Skeletal muscle cell (primary cell): ENCODE measurements around the gene CPNE2.
"Not testable (repeated sequence)": the region's sequence is repeated elsewhere in the genome, so short reads cannot be mapped to it uniquely, and the experiment has no call there.

Experiments used
- DNase-seq: peaks from one replicate; pipeline ENCODE4 v3.0.0-alpha.2; 2010; ENCODE audit warnings: low read depth
- H3K4me3 ChIP-seq: 2 replicates; pipeline ENCODE4 v1.5.1; 2011; ENCODE audit warnings: low read depth, mild to moderate bottlenecking, control low read depth, low read length, moderate library complexity

Gene CPNE2

GRCh38 chr16:57091975-57092785 is at the start of gene CPNE2:
CPNE2 (plus strand) TSS chr16:57092583; CDS start chr16:57110743, 18,160 bp downstream.
- no peak for DNase-seq
- H3K4me3 ChIP-seq: peak within 1 kb of the TSS; percentile 61

GRCh38 chr16:57043248-57043647 is 49.1 kb upstream of the CPNE2 start:
- no peak overlapping the region for H3K4me3 ChIP-seq
- DNase-seq: no peak

GRCh38 chr16:57044931-57045693 is 47.3 kb upstream of the CPNE2 start:
- no peak for DNase-seq
- no peak overlapping the region for H3K4me3 ChIP-seq

- no peak overlapping the region for H3K4me3 ChIP-seq
- DNase-seq: no peak
Observed at GRCh38 chr16:57045694-57046381, 46.5 kb upstream of the CPNE2 start.

DNA sequence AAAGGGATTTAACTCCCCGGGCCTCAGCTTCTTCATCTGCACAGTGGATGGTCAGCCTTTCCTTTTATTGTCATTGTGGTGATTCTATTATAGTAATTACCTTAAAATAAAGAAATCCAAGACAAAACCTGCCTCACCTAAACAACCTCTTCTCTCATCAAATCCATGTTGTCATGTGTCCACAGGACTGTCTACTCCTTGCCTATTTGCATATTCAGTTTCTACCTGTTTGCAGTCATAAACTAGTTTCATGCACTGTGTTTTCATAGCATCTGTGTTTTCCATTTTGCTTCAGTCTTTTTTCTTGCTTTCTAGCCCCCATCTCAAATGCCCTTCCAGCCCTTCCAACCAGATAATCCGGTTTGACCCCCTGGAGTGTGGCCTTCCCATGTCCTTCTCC is 44.3 kb upstream of the CPNE2 start:
- no peak for DNase-seq
- H3K4me3 ChIP-seq: no peak overlapping the region

DNA sequence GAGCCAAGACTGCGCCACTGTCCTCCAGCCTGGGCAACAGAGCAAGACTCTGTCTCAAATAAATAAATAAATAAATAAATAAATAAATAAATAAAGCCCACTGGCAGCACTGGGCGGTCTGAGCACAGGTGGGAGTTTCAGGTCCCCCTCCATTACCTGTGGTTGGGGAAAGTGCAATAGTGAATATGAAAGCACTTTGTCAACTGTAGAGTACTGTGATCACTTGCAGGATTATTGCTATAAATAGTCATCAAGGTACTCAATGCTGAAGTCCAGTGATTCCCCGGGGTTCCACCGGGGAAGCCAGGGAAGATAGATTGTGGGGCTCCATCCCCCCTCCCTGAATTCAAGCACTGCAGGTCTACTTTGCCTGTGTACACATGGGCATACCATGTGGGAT is 42.7 kb upstream of the CPNE2 start:
- DNase-seq: no peak
- H3K4me3 ChIP-seq: no peak overlapping the region

GRCh38 chr16:57051696-57052228 is 40.6 kb upstream of the CPNE2 start:
- H3K4me3 ChIP-seq: no peak overlapping the region
- no peak for DNase-seq

DNA sequence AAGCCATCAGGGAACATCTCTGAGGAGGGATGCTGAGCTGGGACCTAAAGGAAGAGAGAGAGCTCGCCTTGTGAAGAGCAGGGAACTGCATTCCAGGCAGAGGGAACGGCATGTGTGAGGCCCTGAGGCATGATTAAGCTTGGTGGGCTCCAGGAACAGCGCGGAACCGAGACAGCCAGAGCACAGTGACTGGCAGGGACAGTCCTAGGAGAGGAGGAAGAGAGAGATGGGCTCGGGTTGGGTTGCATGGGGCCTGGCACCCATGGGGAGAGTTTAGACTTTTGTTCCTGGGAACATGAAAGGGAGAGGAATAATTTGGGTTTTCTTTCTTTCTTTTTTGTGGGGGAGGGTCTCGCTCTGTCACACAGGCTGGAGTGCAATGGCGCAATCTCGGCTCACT is 39.2 kb upstream of the CPNE2 start:
- H3K4me3 ChIP-seq: no peak overlapping the region
- no peak for DNase-seq

DNA sequence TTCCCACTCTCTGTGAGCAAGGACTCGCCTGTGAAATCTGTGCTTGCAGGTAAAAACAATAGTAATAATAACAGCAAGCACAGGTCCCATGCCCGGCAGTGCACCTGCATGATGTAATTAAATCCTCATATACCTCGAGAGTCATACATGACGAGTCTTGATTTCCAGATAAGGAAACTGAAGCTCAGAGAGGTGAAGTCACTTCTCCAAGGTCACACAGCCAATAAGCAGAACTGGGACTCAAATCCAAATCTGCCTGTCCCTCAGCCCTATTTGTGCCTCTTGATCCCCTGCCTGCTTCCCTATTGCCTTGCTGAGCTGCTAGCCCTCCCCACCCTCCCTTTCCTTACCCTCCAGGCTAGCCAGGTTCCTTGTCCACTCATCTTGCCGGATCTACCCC is 38.0 kb upstream of the CPNE2 start:
- no peak overlapping the region for H3K4me3 ChIP-seq
- DNase-seq: no peak

DNA sequence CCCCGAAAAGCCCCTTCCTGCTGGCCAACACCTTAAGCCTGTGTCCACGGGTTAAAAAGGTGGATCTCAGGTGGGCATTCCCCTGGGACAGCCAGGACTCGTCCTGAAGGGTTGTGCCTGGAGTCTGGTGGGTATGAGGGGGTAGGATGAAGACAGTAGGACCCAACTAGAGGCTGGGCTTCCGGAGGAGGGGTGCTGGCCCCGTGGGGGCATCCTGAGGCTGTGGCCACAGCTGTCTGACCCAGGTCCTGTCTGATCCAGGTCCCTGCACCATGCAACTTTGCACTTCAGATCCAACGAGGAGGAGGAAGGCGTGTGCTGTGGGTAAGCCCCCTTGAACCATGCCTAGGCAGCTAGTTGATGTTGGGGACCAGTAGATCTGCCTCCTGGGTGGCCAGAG is 37.6 kb upstream of the CPNE2 start:
- H3K4me3 ChIP-seq: no peak overlapping the region
- DNase-seq: no peak

- no peak for DNase-seq
- H3K4me3 ChIP-seq: no peak overlapping the region
Observed at GRCh38 chr16:57055671-57056070, 36.7 kb upstream of the CPNE2 start.

DNA sequence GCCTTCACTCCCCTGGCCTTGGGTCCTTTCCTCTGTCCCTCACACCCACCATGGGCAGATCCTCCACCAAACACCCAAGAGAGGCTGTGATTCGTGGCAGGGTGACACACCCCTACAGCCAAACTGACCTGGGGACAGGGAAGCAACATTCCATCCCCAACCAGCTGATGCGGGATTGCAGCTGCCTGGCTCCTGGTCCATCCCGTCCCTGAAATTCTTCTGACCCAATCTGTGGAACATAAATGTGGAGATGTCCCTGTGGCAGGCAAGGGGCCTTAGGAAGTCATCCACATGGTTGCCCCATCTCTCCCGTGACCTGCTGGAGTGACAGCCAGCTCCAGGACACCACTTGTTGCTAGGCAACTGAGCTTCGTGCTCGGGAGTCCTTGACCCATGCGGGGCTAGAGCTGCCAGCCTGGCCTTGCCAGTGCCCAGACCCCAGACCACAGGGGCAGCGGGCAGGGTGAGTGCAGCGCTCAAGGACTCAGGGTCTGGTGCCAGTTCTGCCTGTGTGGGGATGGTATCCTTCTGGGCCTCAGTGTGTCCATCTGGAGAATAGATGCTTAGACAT is 34.0 kb upstream of the CPNE2 start:
- no peak overlapping the region for H3K4me3 ChIP-seq
- DNase-seq: no peak

- no peak overlapping the region for H3K4me3 ChIP-seq
- DNase-seq: no peak
Observed at GRCh38 chr16:57060323-57061083, 31.9 kb upstream of the CPNE2 start.

GRCh38 chr16:57061084-57061905 is 31.1 kb upstream of the CPNE2 start:
- no peak for DNase-seq
- H3K4me3 ChIP-seq: no peak overlapping the region

DNA sequence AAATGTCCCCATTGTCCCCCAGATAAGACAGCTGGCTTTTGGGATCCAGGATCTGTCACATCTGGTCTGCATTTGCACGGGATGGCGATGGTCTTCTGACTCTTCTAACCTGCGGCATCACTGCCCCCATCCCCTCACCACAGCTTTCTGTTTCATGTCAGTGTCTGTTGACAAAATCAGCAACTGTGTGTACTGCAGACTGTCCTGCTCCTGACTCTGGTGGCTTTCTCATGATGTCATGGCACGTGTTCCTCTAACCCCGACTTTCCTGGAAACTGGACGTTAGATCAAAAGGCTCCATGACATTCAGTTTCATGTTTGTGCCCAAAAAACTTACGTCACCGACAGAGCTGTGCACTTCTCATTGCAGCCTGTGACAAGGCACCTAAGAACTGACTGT is 30.1 kb upstream of the CPNE2 start:
- no peak for DNase-seq
- H3K4me3 ChIP-seq: no peak overlapping the region

GRCh38 chr16:57063189-57063588 is 29.2 kb upstream of the CPNE2 start:
- not testable (repeated sequence) for DNase-seq, H3K4me3 ChIP-seq

GRCh38 chr16:57064995-57065394 is 27.4 kb upstream of the CPNE2 start:
- H3K4me3 ChIP-seq: no peak overlapping the region
- DNase-seq: no peak

- DNase-seq: no peak
- no peak overlapping the region for H3K4me3 ChIP-seq
Observed at GRCh38 chr16:57066625-57067024, 25.8 kb upstream of the CPNE2 start.
